GM12878 (cell line): Measurements from ENCODE around the gene TAF3. TPM values are rescaled to one million over a fixed set of nuclear protein-coding genes. Genes with fewer than 3 reads are reported as not detected.

Experiments used
- ATAC-seq: fragments of 200-7000 bp; cut with Tn5 transposase; 3 replicates; pipeline ENCODE4 v1.9.1; 2020; ENCODE audit warnings: mild to moderate bottlenecking, moderate library complexity
- BruUV-seq: library from RNA; stranded (reverse); fragments of 400-500 nt; replicated peaks from 2 replicates; lab custom pipeline; 2021; lab: Mats Ljungman, UMichigan
- CTCF ChIA-PET: fragments of 300-600 bp; sonication (Branson Sonifier 250); formaldehyde crosslinking; extraction: SDS; loops from one replicate; lab custom pipeline; 2021; ENCODE audit warnings: inconsistent platforms; lab: Yijun Ruan, JAX
- POLR2A ChIA-PET: fragments of 350-600 bp; formaldehyde crosslinking; extraction: SDS; loops from one replicate; lab custom pipeline; 2021; ENCODE audit warnings: inconsistent platforms; lab: Charles Lee
- RAD21 ChIA-PET: fragments of 300-600 bp; sonication (Branson Sonifier 250); formaldehyde crosslinking; loops from one replicate; lab custom pipeline; 2023; ENCODE audit warnings: antibody characterized with exemption; ENCODE audit not compliant: unreplicated experiment; lab: Charles Lee
- SMC1A ChIA-PET: fragments of 300-600 bp; sonication (Branson Sonifier 250); formaldehyde crosslinking; loops from one replicate; lab custom pipeline; 2023; ENCODE audit not compliant: unreplicated experiment, uncharacterized antibody; lab: Charles Lee
- DNase-seq: peaks from one replicate; pipeline ENCODE4 v3.0.0-alpha.2; 2011; ENCODE audit warnings: low read depth, low spot score
- FAIRE-seq: peaks from 3 replicates; lab custom pipeline; 2011; peaks lifted over from hg19 to GRCh38; lab: Jason Lieb, UNC
- H2AFZ ChIP-seq: 2 replicates; pipeline ENCODE4 v1.6.0; 2011; ENCODE audit warnings: low read depth, low read length, control low read depth; ENCODE audit not compliant: control insufficient read depth
- H3K27ac ChIP-seq: 2 replicates; pipeline ENCODE4 v1.5.1; 2011; ENCODE audit warnings: control low read depth; ENCODE audit not compliant: control insufficient read depth, insufficient read depth
- H3K27me3 ChIP-seq, 2 experiments: replicated peaks in 1 of 2; 2 replicates each; pipeline versions ENCODE4 v1.6.0 to v1.6.1; 2011; ENCODE audit warnings: low read length in 1 of 2; ENCODE audit not compliant: control insufficient read depth in 2 of 2, insufficient read depth in 2 of 2
- H3K36me3 ChIP-seq, 2 experiments: 2 replicates each; pipeline ENCODE4 v1.5.1; 2011; ENCODE audit warnings: low read length in 1 of 2; ENCODE audit not compliant: control insufficient read depth in 2 of 2, insufficient read depth in 2 of 2
- H3K4me1 ChIP-seq: 2 replicates; pipeline ENCODE4 v1.6.1; 2011; ENCODE audit warnings: mild to moderate bottlenecking, low read length, moderate library complexity, mixed read lengths; ENCODE audit not compliant: control insufficient read depth, insufficient read depth
- H3K4me2 ChIP-seq: 2 replicates; pipeline ENCODE4 v1.6.0; 2011; ENCODE audit warnings: control low read depth; ENCODE audit not compliant: control insufficient read depth, insufficient read depth
- H3K4me3 ChIP-seq: fragments of 200-600 bp; sonication (generic); 2 replicates; pipeline ENCODE4 v1.5.1; 2016
- H3K79me2 ChIP-seq: 2 replicates; pipeline ENCODE4 v1.6.0; 2011; ENCODE audit warnings: low read length; ENCODE audit not compliant: control insufficient read depth, insufficient read depth
- H3K9ac ChIP-seq: 2 replicates; pipeline ENCODE4 v1.8.0; 2011; ENCODE audit warnings: low read length, control low read depth, mixed read lengths; ENCODE audit not compliant: control insufficient read depth, insufficient read depth
- H3K9me3 ChIP-seq: replicated peaks from 3 replicates; pipeline ENCODE4 v1.5.1; 2011; ENCODE audit warnings: mild to moderate bottlenecking, low read length; ENCODE audit not compliant: control insufficient read depth, insufficient read depth
- H4K20me1 ChIP-seq: 2 replicates; pipeline ENCODE4 v1.6.0; 2011; ENCODE audit not compliant: control insufficient read depth, insufficient read depth
- POU2F2 ChIP-seq: IDR thresholded peaks from 3 replicates; pipeline ENCODE4 v1.6.1; 2011; ENCODE audit warnings: low read depth, mild to moderate bottlenecking, low read length, borderline replicate concordance
- WGBS: methylation state at CpG from one replicate; pipeline ENCODE4 v1.1.6; 2016; ENCODE audit warnings: low lambda C conversion rate; ENCODE audit not compliant: insufficient replicate concordance, insufficient coverage; ENCODE audit errors: missing lambda C conversion rate; 5-methylcytosine and 5-hydroxymethylcytosine counted together
- in situ Hi-C: fragments of 300-500 bp; cut with MboI; formaldehyde crosslinking; loops from 9 replicates; pipeline ENCODE4 v1.14.3; 2018; ENCODE audit warnings: mixed read lengths
- intact Hi-C: fragments of 100-400 bp; cut with micrococcal nuclease; formaldehyde crosslinking; loops from one replicate; pipeline ENCODE4 v1.14.2; 2022; ENCODE audit not compliant: unreplicated experiment
- polyA plus RNA-seq, 11 experiments: library from polyadenylated mRNA; depleted of rRNA in 4 of 11; unstranded in 6 of 11; stranded (reverse) in 5 of 11; fragments of >200 nt; fragmentation: Nextera tagmentation in 4 of 11; fragmentation: Illumina TruSeq in 1 of 11; extraction: Ambion mirVana in 4 of 11; extraction: Trizol in 1 of 11; gene quantifications; 1 replicate in 1 of 11; 2 replicates in 10 of 11; pipeline versions ENCODE4 v1.2.1 to v1.2.3, GENCODE V29; 2011 to 2016; ENCODE audit warnings: inconsistent platforms in 2 of 11, missing spikeins in 2 of 11, low read depth in 1 of 11
- total RNA-seq, 4 experiments: library from RNA; depleted of rRNA in 3 of 4; stranded (reverse); fragments of >200 nt in 3 of 4; fragmentation: Illumina TruSeq in 1 of 4; extraction: Trizol in 1 of 4; gene quantifications; 2 replicates each; pipeline versions ENCODE4 v1.2.1 to v1.2.3, GENCODE V29; 2013 to 2021
- TF ChIP-seq, protein P1 (sequence below): fragments of 450-650 bp; IDR thresholded peaks from 2 replicates; pipeline ENCODE4 v1.6.1; 2016; ENCODE audit warnings: mild to moderate bottlenecking
- TF ChIP-seq, protein P2 (sequence below): fragments of 450-650 bp; formaldehyde crosslinking; IDR thresholded peaks from 2 replicates; pipeline ENCODE4 v1.4.0; 2020; ENCODE audit warnings: mild to moderate bottlenecking, moderate library complexity

Gene TAF3
- total and polyA plus RNA-seq, 10 of the 15 experiments (the other 5 are each of a cell fraction or from before 2014, with no cell fraction given) = 2.0 to 10.1 (median 3.7) TPM

DNA sequence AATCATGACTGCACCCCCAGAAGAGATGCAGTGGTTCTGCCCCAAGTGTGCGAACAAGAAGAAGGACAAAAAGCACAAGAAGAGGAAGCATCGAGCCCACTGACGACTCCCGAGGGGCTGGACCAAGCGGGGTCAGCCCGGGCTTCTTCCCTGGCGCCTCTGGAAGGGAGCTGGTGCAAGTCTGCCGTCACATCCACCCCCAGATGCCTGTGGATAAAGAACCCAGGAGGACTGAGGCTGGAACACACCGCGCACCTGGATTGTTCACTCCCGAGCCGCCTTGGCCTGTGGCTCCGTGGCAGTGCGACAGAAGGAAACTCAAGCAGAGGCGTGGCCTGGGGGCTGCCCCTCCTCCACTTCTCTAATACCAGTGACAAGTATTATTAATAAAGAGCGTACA lies 196.3 kb downstream of the TAF3 start:
- ChIA-PET CTCF (interaction anchor here (1.8 kb wide), 1 partner anchor 11 kb away, joined by 8 read pairs; no protein-coding TSS in a partner anchor), SMC1A (no interaction called here), RAD21 (no interaction called here), POLR2A (no interaction called here)
- H3K27ac ChIP-seq = no peak overlapping the region
- H3K4me3 ChIP-seq = no peak overlapping the region
- H2AFZ ChIP-seq = no peak overlapping the region
- in situ Hi-C loops (no loop called here), intact Hi-C loops (no loop called here)
- DNase-seq = no peak
- H3K79me2 ChIP-seq = no peaks in the 10 kb centered on the region
- no peaks in the 10 kb centered on the region for H4K20me1 ChIP-seq
- 96% methylated on average over 16 of the region's 16 CpGs for WGBS
- no peaks in the 10 kb centered on the region for H3K4me1 ChIP-seq
- no peak overlapping the region for H3K4me2 ChIP-seq
- ATAC-seq = no peak
- H3K36me3 ChIP-seq = no peaks in the 10 kb centered on the region; a peak in 2 of 4 replicates
- H3K9ac ChIP-seq = no peak overlapping the region
- H3K27me3 ChIP-seq = no peaks in the 10 kb centered on the region
- no peak for FAIRE-seq
- TF ChIP-seq POU2F2 = no peak
- TF ChIP-seq, protein P1, sequence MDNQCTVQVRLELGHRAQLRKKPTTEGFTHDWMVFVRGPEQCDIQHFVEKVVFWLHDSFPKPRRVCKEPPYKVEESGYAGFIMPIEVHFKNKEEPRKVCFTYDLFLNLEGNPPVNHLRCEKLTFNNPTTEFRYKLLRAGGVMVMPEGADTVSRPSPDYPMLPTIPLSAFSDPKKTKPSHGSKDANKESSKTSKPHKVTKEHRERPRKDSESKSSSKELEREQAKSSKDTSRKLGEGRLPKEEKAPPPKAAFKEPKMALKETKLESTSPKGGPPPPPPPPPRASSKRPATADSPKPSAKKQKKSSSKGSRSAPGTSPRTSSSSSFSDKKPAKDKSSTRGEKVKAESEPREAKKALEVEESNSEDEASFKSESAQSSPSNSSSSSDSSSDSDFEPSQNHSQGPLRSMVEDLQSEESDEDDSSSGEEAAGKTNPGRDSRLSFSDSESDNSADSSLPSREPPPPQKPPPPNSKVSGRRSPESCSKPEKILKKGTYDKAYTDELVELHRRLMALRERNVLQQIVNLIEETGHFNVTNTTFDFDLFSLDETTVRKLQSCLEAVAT = no peak
- TF ChIP-seq, protein P2, sequence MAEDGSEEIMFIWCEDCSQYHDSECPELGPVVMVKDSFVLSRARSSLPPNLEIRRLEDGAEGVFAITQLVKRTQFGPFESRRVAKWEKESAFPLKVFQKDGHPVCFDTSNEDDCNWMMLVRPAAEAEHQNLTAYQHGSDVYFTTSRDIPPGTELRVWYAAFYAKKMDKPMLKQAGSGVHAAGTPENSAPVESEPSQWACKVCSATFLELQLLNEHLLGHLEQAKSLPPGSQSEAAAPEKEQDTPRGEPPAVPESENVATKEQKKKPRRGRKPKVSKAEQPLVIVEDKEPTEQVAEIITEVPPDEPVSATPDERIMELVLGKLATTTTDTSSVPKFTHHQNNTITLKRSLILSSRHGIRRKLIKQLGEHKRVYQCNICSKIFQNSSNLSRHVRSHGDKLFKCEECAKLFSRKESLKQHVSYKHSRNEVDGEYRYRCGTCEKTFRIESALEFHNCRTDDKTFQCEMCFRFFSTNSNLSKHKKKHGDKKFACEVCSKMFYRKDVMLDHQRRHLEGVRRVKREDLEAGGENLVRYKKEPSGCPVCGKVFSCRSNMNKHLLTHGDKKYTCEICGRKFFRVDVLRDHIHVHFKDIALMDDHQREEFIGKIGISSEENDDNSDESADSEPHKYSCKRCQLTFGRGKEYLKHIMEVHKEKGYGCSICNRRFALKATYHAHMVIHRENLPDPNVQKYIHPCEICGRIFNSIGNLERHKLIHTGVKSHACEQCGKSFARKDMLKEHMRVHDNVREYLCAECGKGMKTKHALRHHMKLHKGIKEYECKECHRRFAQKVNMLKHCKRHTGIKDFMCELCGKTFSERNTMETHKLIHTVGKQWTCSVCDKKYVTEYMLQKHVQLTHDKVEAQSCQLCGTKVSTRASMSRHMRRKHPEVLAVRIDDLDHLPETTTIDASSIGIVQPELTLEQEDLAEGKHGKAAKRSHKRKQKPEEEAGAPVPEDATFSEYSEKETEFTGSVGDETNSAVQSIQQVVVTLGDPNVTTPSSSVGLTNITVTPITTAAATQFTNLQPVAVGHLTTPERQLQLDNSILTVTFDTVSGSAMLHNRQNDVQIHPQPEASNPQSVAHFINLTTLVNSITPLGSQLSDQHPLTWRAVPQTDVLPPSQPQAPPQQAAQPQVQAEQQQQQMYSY (CRISPR knock-in tag) = no peak
- no peaks in the 10 kb centered on the region for H3K9me3 ChIP-seq
- no TSS peak for BruUV-seq
